ENCODE measurements around the gene BTBD17.

BTBD17 gene

DNA sequence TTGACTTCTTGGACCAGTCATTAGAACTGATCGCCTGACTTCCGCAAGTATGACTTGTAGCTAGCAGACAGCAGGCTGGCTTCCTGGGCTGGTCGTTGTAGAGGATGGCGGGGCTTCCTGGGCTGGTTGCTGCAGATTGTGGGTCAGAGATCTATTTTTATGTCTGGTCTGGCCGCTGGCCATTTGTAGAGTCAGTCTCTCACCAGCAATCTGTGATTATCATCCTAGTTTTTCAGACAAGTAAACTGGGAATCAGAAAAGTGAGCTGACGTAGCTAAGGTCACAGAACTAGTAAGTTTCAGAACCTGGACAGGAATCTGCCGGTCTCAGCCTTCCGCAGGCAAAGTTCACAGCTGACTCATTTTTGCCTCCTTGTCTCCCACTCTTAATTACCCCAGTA, 24.7 kb upstream of the BTBD17 start:
- no peak for DNase-seq

DNA sequence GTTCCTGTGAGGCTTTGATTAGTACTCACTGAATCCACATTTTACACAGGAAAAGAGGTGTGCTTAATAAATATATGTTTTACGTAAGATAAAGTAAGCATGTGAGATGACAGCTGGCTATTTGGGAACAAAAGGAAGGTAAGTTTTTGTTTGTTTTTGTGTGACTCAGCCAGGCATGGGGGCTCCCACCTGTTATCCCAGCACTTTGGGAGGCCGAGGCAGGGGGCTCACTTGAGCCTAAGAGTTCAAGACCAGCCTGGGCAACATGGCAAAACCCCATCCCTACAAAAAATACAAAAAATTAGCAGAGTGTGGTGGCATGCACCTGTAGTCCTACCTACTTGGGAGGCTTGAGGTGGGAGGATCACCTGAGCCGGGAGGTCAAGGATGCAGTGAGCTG, 23.5 kb upstream of the BTBD17 start:
- DNase-seq, result no peak

DNA sequence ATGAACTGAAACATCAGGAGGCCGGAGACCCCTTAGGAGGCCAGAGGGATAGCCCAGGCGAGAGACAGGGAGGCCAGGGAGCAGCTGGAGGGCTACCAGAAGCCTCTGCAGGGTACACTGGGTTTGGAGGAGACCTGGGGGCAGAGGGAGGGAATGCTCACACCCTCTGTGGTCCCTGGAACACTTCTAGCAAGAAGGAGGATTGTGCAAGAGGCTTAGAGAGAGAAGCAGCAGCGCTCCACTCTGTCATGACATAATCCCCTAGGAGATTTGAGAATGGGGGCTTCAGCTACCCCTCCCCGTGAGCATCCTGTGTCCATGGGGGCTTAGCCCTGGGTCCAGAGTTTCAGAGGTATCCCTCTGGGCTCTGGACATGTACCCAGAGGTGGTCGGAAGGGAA, 21.5 kb upstream of the BTBD17 start:
- DNase-seq, result no peak

DNA sequence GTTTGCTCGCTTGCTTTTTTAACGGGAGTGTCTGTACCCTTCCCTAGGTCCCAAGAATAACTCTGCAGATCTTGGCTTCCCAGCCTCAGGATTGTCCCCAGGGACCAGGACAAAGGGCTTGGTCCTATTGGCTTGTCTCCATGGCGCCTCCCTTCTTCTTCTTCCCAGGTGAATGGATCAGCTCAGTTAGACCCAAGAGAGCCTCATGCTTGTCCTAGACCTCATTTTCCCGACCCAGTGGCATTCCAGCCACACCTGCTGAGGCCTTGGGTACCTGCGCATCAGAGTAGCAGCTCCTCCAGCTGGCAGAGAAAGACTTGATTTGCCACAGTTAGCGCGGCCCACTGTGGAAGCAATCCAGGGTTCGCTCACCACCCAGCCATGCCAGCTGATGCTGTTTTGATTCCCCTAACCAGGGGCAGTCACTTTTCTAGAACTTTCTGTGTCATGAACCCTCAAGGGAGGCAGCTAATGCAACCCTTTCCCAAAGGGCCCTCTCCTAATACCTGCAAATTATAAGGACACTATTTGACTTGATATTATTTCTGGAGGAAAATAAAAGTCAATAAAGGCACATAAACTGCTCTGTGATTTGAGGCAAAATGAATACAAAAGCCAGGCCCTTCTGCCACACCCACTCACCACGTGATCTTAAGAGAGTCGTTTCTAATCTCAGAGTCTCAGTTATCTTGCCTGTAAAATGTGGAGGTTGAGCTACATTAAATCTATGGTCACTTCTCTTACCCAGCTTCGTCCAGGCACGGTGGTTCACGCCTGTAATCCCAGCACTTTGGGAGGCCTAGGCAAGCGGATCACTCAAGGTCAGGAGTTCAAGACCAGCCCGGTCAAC, 19.5 kb upstream of the BTBD17 start:
- DNase-seq, result no peak

DNA sequence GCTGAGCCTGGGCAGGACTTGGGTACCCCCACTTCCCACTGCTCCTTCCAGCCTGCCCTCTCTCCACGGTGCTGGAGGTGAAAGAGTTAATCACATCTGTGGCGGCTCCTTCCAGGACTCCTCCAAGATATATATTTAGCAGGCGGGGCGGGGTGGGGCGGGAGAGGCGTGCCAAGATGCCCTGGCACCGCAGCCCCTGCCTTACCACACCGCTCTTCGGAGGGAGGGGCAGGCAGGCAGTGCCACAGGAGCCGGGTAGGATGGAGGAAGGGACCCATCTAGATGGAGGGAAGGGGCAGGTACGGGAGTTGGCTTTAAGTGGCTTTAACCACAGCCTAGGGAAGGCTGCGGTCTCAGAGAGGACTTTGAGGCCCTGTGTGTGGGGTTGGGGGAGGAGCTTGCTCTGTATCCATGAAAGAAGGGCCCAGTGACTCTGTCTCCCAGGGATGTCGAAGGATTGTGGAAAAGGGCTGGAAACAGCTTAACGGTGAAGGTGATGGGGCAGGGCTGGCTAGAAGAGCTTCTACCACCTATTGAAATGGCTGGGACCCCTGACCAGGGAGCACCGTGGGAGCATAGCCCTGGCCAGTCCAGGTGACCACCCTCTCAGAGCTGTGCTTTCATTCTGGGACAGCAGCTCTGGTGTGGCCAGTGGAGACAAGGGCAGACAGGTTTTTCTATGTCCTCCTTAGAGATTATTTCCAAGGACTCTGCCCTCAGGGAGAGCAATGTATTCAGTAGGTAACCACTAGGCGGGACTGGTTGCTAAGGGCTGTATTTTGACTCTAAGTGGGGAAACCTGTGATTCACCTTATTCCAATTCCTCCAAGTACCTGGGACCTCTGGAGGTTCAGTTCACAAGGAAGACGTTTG, 18.7 kb upstream of the BTBD17 start:
- DNase-seq, result no peak

DNA sequence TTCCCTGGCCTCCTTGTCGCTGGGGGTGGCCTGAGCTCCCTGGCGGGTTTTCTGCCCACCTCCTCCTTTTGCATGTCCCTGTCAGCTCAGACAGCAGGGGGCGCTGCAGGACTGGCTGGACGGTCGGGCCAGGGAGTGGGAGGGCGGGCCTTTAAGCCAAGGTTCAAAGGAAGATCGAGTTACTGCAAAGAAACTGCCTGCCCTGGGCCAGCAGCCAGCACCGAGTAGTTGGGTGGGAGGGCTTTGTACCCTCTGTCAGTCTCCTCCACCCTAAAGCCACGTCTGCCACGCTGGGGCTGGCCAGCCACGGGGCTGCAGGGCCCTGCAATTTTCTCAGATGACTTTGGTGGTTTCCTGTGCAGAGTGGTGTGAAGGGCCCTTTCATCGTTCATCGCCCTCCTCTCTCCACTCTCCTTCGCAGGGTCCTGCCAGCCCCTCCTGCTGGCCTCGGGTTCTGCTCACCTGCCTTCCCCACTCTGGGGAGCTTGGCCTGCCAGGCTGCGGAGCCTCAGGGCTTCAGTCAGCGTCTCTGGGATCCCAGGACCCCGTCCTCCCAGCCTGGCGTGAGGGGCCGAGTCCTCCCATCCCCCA, 17.9 kb upstream of the BTBD17 start:
- peak; percentile 83 for DNase-seq

DNA sequence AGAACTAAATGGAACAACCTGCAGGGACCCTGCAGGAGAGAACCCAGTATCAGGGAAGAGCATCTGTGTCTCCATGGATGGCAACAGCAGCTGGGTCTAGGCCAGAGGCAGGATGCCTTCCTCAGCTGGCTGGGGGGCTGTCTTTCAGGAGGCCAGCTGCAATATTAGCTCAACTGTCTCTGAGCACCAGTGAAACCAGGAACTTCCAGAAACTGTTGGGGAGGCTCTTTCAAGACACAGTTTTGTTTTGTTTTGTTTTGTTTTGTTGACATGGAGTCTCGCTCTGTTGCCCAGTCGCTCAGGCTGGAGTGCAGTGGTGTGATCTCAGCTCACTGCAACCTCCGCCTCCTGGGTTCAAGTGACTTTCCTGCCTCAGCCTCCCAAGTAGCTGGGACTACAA, 13.2 kb upstream of the BTBD17 start:
- peak; percentile 17 for DNase-seq

DNA sequence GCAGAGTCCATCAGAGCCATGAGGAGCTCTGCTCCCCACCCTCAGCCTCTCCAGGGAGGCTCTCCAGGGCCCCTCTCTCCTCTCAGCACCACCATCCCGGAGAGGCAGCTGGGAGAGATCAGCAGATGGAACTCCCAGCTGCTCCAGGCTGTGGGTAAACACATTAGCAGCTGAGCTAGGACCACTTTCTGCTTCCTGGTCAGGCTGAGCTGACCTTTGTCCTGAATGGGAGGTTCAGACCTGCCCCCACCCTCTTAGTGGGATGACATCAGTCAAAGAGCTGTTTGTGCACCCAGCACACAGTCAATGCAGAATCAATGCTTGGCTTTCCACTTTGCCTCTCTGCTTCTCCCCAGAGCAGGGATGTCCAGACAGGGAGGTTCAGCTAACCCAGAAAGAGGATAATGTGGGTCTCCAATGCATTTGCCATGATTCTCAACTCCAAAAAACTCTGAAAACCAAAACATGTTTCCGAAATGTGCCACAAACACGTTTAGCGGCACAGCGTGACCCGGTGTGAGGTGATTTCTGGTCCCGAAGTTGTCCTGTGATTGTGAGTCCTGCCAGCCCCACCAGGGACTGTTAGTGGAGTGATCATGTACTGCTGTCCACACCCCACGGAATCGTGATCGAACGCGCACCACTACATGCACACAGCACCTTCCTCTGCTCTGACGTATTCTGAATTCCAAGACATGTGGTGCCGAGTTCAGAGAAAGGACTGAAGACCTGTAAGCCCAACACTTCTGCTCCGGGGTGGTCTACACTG, 12.4 kb upstream of the BTBD17 start:
- peak; percentile 59 for DNase-seq

DNA sequence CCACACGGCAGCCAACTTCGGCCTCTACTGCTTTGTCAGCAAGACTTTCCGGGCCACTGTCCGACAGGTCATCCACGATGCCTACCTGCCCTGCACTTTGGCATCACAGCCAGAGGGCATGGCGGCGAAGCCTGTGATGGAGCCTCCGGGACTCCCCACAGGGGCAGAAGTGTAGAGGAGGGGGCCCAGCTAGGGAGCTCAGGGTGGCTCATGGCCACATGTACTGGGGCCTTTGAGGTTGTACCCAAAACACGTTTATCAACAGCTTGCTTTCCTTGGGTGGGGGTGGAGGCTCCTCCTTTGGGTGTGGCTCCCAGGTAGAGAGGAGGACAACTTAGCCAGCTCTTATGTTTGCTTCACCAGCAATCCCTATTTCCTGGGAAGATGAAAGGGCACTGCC, 10.8 kb upstream of the BTBD17 start:
- no peak for DNase-seq

DNA sequence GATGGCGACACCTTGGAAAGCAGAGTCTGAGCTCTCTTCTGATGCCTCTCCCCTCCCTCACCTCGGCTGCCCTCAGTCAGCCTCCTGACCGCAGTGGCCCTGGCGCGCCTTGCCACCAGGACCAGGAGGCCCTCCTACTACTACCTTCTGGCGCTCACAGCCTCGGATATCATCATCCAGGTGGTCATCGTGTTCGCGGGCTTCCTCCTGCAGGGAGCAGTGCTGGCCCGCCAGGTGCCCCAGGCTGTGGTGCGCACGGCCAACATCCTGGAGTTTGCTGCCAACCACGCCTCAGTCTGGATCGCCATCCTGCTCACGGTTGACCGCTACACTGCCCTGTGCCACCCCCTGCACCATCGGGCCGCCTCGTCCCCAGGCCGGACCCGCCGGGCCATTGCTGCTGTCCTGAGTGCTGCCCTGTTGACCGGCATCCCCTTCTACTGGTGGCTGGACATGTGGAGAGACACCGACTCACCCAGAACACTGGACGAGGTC, 10.0 kb upstream of the BTBD17 start:
- no peak for DNase-seq

DNA sequence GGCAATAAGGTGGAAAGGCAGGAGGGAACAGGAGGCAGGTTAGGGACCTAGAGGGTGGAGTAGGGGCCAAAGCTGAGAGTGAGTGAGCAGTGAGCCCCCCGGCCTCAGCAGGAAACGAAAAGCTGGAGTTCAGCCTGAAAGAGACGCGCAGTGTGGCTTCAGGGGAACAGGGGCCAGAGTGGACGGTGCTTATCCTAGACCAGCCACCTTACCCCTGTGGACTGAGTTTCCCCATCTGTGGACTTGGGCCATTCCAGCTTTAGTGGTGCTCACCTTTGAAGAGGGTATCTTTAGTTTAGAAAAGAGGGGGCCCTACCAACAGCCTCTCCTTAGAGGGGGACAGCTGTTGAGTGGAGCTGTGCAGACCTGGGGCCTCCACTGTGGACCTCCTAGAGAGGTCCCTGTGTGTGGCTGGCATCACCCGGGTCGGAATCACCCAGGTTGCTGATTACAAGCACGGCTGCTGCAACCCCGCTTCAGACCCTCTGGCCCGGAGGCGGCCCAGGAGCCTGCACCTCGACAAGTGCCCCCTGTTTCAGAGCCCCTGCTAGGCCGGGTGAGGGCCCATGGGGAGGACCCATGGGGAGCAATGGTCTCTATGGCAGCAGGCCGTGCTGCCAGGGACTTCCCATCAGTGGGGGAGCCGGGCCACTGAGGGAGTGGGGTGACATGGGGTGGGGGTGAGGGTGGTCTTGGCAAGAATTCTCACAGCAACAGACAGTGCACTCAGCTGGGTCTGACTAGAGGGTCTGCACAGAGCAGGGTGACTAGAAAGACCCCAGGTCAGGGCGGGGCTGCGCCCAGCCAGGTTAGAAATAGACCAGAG, 8.2 kb upstream of the BTBD17 start:
- no peak for DNase-seq

DNA sequence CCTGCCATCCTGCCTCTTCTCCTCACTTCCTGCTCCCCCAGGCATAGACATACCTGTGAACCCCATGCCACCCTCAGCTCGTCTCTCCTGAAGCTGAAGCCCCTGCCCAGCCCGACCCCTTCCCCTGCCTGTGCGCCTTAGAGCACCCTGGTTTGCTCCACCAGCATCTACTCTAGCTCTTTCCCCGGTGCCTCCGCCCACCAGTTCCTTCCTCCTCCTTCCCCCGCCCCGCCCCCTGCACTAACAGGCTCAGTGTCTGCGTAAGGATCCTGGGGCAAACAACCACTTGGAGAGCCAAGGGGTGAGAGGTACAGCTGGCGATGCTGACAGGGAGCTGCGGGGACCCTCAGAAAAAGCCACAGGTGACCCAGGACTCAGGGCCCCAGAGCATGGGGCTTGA, 7.6 kb upstream of the BTBD17 start:
- DNase-seq, result no peak

DNA sequence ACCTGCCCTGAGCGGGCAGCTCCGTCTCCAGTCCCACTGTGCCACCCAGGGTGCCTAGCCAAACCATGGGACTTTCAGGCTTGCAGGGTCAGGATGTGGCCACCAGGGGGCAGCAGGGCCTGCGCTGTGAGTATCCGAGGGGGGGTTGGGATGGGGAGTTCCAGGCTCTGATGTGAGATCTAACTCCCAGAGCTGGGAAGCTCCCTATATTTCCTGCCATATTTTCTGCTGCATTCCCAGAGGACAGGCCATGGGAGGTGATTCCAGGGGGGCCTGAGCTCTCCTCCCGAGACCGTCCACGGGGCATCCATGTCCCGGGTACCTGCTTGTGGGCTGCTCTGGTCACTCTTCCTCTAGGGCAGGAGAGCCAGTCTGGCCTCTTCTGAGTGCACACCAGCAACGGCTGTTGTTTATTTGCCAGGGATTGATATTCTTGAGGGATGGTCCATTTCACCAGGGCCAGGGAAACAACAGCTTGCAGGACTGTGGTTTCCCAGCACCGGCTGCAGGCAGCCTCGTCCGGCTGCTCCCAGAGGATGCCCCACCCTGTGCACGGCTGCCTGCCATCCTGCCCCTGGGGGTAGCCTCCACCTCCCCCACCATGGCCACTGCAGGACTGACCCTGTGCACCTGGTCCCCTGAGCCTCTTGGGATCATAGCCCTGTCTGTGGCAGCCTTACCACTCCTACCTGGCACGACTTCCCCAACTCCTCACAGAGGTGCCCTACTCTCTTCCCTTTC, 6.8 kb upstream of the BTBD17 start:
- peak; percentile 77 for DNase-seq

DNA sequence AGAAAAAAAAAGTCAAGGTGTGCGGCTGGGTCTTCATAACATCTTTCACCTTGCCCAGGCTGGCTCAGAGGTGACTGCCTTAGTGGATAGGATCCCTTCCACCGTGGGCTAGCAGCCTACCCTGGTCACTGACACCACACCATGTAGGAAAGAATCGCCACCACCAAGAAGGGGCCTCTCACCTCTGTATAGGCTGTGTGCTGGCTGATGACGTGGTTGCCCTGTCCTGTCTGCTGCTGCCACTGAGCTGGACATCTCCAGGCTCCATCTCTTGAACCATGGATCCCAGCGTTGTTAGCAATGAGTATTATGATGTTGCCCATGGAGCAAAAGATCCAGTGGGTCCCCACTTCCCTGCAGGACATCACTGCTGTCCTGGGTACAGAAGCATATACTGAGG, 5.5 kb upstream of the BTBD17 start, which contains the start of gene GPR142:
Gene GPR142 (plus strand): TSS at position 301 of the 400 bp plus-strand sequence. CDS start 2,035 bp downstream, outside the sequence.
- DNase-seq, result no peak

DNA sequence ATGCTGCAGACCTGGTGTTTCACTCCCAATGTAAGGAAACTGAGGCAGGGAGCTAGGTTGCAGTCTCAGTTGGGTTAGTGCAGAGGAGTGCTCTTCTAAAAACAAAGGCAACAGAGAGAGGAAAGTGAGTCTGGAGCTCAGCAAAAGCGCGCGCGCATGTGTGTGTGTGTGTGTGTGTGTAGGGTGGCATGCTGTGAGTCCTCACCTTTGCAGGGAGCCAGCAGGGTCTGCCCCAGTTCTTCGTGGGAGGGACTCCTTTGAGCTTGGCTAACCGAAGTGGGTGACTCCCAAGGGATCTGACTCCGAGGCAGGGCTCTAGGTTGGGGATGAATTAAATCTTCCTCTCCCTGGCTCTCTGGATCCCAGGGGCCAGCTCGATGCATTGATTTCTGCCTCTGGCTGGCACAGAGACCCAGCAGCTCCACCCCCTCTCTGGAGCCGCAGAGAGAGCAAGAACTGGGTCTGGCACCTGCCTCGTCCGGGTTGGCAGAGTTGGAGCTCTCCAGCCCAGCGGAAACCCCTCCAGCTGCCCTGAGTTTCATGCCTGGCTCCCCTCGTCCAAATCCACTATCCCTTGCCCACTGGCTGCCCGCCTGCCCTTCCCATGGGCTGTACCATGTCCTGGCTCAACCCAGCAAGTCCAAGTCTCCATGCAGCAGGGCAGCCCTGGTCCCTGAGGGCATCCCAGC, 1.3 kb upstream of the BTBD17 start:
- DNase-seq, result peak; percentile 41

DNA sequence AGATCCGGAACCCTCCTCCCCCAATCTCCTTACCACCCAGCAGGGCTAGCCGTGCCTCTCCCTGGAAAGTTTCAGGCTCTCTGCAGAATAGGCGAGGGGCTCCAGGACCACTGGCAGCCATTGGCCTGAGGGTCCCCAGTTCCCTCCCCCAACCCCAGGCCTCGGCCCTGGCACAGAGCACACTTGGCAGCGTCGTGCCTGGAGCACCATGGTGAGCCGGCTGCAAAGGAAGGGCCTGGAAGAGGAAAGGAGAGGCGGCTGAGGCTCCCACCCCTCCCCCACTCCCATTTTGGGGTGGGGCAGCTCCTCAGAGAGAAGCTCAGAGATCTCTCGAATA, 369 bp upstream of the BTBD17 start:
- no peak for DNase-seq

DNA sequence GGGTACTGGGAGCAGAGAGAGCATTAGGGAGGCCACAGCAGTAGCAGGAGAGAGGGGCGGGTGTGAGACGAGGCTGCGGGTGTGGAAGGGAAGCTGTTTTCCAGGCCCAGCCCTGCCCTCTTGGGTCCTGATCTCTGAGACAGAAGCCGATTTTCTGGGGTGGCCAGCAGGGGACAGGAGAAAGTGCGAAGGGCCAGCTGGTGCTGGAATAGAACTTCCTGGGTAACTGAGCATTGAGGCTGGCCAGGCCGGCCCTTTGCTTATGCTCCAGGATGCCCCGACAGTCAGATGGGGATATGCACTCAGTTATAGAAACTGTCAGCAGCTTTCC, 804 bp downstream of the BTBD17 start:
- DNase-seq, result no peak

DNA sequence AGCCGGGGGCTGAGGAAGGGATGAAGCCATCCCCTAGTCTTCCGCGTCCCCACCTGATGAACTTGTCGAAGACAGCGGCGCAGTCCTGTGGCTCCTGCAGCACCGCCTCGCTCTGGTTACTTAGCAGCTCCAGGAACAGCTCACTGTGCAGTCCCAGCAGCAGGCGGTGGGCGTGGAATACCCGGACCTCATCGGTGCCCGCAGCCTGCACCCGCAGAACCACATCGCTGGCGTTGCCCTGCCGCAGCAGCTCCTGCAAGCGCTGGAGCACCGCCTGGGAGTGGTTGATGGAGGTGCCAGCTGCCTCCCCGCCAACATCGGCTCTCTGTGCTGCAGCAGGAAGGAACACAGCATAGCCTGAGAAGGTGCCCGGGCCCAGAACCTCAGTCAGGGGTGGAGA, 1.8 kb downstream of the BTBD17 start:
- peak; percentile 12 for DNase-seq

DNA sequence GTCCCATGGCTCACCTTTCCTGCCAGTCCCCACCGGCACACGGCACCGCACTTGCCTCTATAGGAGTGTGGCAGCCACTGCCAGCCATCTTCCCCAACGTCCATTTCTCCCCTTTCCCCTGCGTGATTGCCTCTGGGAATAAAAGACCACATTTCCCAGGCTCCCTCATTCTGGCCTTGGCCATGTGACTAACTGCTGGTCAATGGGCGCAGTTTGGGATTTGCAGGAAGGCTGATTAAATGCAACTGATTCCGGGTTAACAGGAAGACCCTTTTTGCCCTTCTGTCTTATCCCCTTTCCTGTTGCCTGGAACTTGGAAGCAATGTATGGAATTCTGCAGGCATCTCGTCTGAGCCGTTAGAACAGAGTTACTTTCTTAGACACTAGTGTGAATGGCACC, 3.0 kb downstream of the BTBD17 start:
- no peak for DNase-seq

DNA sequence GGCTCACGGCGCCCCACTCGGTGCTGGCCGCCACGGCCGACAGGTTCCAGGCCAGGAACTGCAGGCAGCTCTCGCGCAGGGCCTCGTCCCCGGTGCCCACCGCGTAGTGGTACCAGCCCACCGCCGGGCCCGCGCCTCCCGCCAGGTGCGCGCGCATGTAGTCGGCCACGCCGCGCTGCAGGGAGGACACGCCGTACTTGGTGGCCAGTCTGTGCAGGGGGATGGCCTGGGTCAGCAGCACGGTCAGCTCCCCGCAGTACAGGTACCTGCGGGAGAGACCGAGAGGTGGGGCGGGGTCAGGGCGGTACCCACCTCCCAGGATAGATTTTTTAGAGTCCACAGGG, 4.2 kb downstream of the BTBD17 start:
- DNase-seq, result no peak

All from NCI-H1694 treated with DMSO at 0.1 percent for 48 hours (cell line).